ENCODE results near the gene RPL27.

DNA sequence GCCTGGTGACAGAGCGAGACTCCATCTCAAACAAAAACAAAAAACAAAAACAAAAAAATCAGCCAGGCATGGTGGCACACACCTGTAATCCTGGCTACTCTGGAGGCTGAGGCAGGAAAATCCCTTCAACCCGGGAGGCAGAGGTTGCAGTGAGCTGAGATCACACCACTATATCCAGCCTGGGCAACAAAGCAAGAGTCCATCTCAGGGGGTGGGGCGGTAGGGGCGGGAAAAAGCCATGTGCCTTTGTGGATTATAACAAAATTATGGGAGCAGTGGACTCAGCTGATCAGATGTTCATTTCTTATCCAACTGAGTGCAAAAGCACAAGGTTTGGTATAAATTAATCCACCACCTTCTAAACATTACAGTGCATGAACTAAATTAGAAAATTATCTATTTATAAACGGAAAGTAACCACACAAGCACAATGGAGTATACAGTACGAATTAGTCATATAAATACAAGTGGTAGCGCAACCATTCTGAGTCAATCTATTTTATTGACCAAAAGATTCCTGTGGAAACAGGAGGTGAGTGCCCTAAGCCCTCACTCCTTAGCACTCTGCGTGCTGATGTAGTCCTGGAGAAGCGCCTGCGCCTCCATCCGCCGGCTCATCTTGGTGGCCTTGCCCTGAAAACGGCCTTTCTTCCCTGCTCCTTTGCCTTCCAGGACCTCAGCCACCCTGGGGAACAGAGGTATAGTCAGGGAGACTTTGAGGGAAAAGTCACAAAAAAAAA lies 48.0 kb upstream of the RPL27 start:
- TF ChIP-seq, protein P1, sequence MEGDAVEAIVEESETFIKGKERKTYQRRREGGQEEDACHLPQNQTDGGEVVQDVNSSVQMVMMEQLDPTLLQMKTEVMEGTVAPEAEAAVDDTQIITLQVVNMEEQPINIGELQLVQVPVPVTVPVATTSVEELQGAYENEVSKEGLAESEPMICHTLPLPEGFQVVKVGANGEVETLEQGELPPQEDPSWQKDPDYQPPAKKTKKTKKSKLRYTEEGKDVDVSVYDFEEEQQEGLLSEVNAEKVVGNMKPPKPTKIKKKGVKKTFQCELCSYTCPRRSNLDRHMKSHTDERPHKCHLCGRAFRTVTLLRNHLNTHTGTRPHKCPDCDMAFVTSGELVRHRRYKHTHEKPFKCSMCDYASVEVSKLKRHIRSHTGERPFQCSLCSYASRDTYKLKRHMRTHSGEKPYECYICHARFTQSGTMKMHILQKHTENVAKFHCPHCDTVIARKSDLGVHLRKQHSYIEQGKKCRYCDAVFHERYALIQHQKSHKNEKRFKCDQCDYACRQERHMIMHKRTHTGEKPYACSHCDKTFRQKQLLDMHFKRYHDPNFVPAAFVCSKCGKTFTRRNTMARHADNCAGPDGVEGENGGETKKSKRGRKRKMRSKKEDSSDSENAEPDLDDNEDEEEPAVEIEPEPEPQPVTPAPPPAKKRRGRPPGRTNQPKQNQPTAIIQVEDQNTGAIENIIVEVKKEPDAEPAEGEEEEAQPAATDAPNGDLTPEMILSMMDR (conservative IDR thresholded peaks at IDR 0.05; ENCODE audit: low read depth, low read length) = no peak
- no peak for TF ChIP-seq EZH2 (IDR thresholded peaks at IDR 0.05; ENCODE audit: borderline replicate concordance, low read depth, low read length, poor library complexity, severe bottlenecking)

Measured in A673 (cell line).